ENCODE data around the gene PGLYRP1. TPM values are rescaled to one million over a fixed set of nuclear protein-coding genes. Genes with fewer than 3 reads are reported as not detected.

The PGLYRP1 gene
- total RNA-seq, 1 donor from 2014 or later, result not detected

GRCh38 chr19:46063201-46063600, 40.3 kb upstream of the PGLYRP1 start:
- Histone ChIP-seq H3K79me2 (ENCODE audit: low read depth) (no peaks in the 10 kb centered on the region), H3K9me3 (ENCODE audit: low read depth) (peaks cover 15% of the 10 kb centered on the region), H3K36me3 (no peaks in the 10 kb centered on the region), H3K4me1 (no peaks in the 10 kb centered on the region), H2AFZ (replicated peaks) (no peak overlapping the region), H4K20me1 (ENCODE audit: low read depth) (no peaks in the 10 kb centered on the region), H3K4me3 (no peak overlapping the region), H3K27me3 (no peaks in the 10 kb centered on the region), H3K4me2 (no peak overlapping the region), H3K9ac (no peak overlapping the region), H3F3A (ENCODE audit: low read depth) (no peaks in the 10 kb centered on the region), H3K27ac (no peak overlapping the region)
- Mint-ChIP-seq H3K27ac (no peak overlapping the region), H3K4me1 (peaks cover 4% of the 10 kb centered on the region), H3K9me3 (peaks cover 24% of the 10 kb centered on the region), H3K4me3 (no peak overlapping the region), H3K27me3 (ENCODE audit: insufficient read depth, low read depth) (peaks cover 4% of the 10 kb centered on the region), H3K36me3 (no peaks in the 10 kb centered on the region)
- DNase-seq (ENCODE audit: low spot score), result no peak
- TF ChIP-seq EZH2phosphoT487 (IDR thresholded peaks at IDR 0.05) (no peak), CTCF (IDR thresholded peaks at IDR 0.05) (no peak)

GRCh38 chr19:46060012-46060411, 37.2 kb upstream of the PGLYRP1 start:
- Histone ChIP-seq H3K27me3 (peaks cover 7% of the 10 kb centered on the region), H3K4me2 (no peak overlapping the region), H2AFZ (replicated peaks) (no peak overlapping the region), H3K4me3 (no peak overlapping the region), H3K27ac (no peak overlapping the region), H3K36me3 (no peaks in the 10 kb centered on the region), H4K20me1 (ENCODE audit: low read depth) (no peaks in the 10 kb centered on the region), H3F3A (ENCODE audit: low read depth) (no peaks in the 10 kb centered on the region), H3K4me1 (no peaks in the 10 kb centered on the region), H3K9ac (no peak overlapping the region), H3K79me2 (ENCODE audit: low read depth) (no peaks in the 10 kb centered on the region), H3K9me3 (ENCODE audit: low read depth) (peaks cover 15% of the 10 kb centered on the region)
- Mint-ChIP-seq H3K4me1 (no peaks in the 10 kb centered on the region), H3K27ac (no peak overlapping the region), H3K4me3 (no peak overlapping the region), H3K36me3 (no peaks in the 10 kb centered on the region), H3K9me3 (peaks cover 24% of the 10 kb centered on the region), H3K27me3 (ENCODE audit: insufficient read depth, low read depth) (no peaks in the 10 kb centered on the region)
- TF ChIP-seq EZH2 (IDR thresholded peaks at IDR 0.05) (no peak), CTCF (IDR thresholded peaks at IDR 0.05) (no peak), EZH2phosphoT487 (IDR thresholded peaks at IDR 0.05) (no peak)
- DNase-seq (ENCODE audit: low spot score), result no peak

- Mint-ChIP-seq H3K4me3 (peak overlapping the region; percentile 8), H3K36me3 (no peaks in the 10 kb centered on the region), H3K27me3 (ENCODE audit: insufficient read depth, low read depth) (no peaks in the 10 kb centered on the region), H3K9me3 (peaks cover 29% of the 10 kb centered on the region), H3K4me1 (no peaks in the 10 kb centered on the region), H3K27ac (no peak overlapping the region)
- H3K27me3 ChIP-seq, result peaks cover 15% of the 10 kb centered on the region
- H2AFZ ChIP-seq (replicated peaks), result no peak overlapping the region
- no peak overlapping the region for H3K9ac ChIP-seq
- no peak overlapping the region for H3K4me3 ChIP-seq
- no peaks in the 10 kb centered on the region for H4K20me1 ChIP-seq (ENCODE audit: low read depth)
- no peak for DNase-seq (ENCODE audit: low spot score)
- TF ChIP-seq EZH2 (IDR thresholded peaks at IDR 0.05) (no peak), EZH2phosphoT487 (IDR thresholded peaks at IDR 0.05) (no peak), CTCF (IDR thresholded peaks at IDR 0.05) (no peak)
- no peaks in the 10 kb centered on the region for H3K36me3 ChIP-seq
- no peaks in the 10 kb centered on the region for H3F3A ChIP-seq (ENCODE audit: low read depth)
- H3K4me2 ChIP-seq, result no peak overlapping the region
- H3K9me3 ChIP-seq (ENCODE audit: low read depth), result peaks cover 15% of the 10 kb centered on the region
- H3K27ac ChIP-seq, result no peak overlapping the region
- H3K79me2 ChIP-seq (ENCODE audit: low read depth), result no peaks in the 10 kb centered on the region
- no peaks in the 10 kb centered on the region for H3K4me1 ChIP-seq
Observed at GRCh38 chr19:46058778-46059177, 35.9 kb upstream of the PGLYRP1 start.

Data from neural progenitor cell (in vitro differentiated cells).